Astrocyte of the spinal cord (primary cell): Measurements from ENCODE around the gene GRM3.

Experiments used
- DNase-seq: peaks from one replicate; pipeline ENCODE4 v3.0.0; 2011; ENCODE audit warnings: low read depth, low spot score
- H3K4me3 ChIP-seq: 2 replicates; pipeline ENCODE4 v1.5.1; 2011; ENCODE audit warnings: low read depth, mild to moderate bottlenecking, low read length, moderate library complexity
- in situ Hi-C: cut with HindIII; loops from 2 replicates; pipeline ENCODE4 v1.10.0; 2017; ENCODE audit warnings: low sequenced_read_pairs
- TF ChIP-seq, protein P1 (sequence below): IDR thresholded peaks from 2 replicates; pipeline ENCODE4 v1.5.1; 2012; ENCODE audit warnings: low read depth, mild to moderate bottlenecking, low read length, inconsistent platforms

The GRM3 gene

DNA sequence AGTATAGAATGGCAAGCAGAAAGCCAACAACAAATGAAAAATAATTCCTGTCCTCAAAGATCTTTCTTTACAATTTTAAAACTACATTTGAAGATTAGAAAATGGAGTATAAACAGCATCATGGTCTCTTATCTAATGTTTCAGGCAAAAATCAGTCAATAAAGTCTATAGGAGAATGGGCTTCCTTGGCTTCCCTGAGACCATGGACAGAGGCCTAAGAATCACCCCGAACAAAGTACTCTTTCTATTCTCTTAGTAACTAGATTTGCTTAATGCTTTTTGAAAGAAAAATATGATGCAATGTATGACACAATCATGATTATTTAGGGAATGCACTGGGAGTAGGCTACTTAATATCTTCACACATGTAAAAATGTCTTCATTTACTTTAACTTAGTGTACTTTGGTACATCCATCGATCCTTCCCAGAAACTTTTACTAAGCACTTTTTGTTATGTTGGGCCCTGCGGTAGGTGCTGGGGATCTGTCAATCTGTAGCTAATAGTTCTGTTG, 17.3 kb downstream of the GRM3 start:
- TF ChIP-seq, protein P1, sequence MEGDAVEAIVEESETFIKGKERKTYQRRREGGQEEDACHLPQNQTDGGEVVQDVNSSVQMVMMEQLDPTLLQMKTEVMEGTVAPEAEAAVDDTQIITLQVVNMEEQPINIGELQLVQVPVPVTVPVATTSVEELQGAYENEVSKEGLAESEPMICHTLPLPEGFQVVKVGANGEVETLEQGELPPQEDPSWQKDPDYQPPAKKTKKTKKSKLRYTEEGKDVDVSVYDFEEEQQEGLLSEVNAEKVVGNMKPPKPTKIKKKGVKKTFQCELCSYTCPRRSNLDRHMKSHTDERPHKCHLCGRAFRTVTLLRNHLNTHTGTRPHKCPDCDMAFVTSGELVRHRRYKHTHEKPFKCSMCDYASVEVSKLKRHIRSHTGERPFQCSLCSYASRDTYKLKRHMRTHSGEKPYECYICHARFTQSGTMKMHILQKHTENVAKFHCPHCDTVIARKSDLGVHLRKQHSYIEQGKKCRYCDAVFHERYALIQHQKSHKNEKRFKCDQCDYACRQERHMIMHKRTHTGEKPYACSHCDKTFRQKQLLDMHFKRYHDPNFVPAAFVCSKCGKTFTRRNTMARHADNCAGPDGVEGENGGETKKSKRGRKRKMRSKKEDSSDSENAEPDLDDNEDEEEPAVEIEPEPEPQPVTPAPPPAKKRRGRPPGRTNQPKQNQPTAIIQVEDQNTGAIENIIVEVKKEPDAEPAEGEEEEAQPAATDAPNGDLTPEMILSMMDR: no peak
- in situ Hi-C loops: no loop called here
- no peak for DNase-seq
- no peak overlapping the region for H3K4me3 ChIP-seq

DNA sequence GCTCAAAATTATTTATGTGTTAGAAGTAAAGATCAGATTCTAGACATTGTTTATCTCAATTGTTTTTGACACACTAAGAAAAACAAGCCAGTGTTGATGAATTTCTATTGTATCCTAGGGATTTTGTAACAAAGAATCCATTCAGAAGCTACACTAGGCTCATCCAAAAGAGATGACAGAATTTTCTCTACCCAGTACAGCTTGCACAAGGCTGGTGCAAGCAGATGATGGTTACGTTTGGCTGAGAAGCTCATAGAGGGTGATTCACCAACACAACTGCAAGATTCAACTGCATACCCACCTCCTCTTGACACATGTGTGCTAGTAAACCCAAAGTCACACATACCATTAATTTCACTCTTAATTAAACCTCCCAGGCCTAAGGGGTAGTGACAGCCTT, 20.8 kb downstream of the GRM3 start:
- DNase-seq: no peak
- TF ChIP-seq, protein P1: no peak
- no peak overlapping the region for H3K4me3 ChIP-seq
- in situ Hi-C loops: no loop called here

DNA sequence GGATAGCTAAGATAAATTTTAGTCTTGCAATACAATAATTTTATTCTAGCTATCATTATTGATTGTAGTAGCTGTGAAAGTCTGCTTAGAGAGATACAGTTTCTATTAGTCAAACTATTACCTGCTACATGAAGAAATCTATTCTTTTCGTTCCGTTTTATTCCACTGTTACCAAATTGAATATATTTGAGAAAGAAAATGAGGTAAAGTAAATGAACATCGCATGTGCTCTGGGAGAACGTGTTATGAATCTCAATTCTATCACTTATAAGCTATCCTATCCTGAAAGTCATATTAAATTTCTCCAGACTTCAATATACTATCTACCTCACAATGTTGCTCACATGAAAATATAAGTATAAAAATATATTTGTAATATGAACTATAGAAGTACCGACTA, 21.3 kb downstream of the GRM3 start:
- in situ Hi-C loops: no loop called here
- no peak for DNase-seq
- TF ChIP-seq, protein P1: no peak
- no peak overlapping the region for H3K4me3 ChIP-seq

DNA sequence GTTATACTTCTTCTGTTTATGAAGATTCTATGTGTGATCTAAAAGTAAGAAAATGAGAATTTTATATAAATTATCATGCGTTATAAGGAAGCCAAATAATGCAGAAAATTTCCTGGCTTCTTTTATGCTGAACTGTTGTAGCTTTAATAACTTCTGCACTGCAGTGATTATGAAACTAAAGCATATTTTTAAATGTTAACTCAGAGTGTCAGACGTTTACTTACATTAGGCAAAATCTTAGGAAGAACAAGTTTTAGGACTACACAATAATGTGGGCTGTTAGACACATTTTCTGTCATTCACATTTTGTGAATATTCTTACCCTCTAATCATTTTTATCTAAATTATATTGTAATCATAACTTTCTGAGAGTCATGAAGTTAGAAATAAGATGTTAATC, 22.0 kb downstream of the GRM3 start:
- H3K4me3 ChIP-seq: no peak overlapping the region
- no peak for DNase-seq
- TF ChIP-seq, protein P1: no peak
- in situ Hi-C loops: no loop called here

DNA sequence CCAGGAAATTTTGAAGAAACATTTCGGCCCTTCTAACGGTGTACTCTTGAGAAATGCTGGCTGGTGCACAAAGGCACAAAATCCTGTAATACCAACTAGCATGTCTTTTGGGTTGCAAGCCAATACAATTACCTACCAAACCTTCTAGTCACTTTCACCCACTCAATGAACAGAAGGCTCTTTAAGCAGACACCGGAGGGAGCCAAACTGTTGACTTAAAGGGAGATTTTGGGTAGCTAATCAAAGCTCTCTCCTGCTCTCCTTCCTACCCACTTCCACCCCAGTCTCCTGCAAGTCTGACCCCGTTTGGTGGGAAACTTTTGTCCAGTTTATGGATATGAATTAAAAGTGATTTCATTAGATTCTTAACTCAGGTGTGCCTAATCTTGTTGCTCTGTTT, 24.0 kb downstream of the GRM3 start:
- no peak overlapping the region for H3K4me3 ChIP-seq
- TF ChIP-seq, protein P1: no peak
- no peak for DNase-seq
- in situ Hi-C loops: no loop called here

DNA sequence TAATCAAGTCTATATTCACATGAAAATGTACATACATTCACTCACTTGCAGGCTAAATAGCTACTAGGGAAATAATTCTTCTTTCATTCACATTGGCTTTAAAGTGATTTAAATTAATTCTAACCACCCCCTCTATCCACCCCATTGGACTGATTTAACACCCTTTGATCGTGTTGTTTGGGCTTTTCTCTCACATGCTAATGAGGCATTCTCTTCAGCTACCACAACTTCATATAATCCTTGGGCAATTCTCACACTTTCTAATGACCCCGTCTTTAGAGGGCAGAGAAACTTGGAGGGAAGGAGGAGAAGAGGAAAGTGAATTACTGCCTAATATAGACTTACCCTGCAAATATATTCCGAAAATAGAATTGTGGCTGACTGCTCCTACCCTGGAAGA, 24.6 kb downstream of the GRM3 start:
- H3K4me3 ChIP-seq: no peak overlapping the region
- TF ChIP-seq, protein P1: no peak
- in situ Hi-C loops: no loop called here
- no peak for DNase-seq

DNA sequence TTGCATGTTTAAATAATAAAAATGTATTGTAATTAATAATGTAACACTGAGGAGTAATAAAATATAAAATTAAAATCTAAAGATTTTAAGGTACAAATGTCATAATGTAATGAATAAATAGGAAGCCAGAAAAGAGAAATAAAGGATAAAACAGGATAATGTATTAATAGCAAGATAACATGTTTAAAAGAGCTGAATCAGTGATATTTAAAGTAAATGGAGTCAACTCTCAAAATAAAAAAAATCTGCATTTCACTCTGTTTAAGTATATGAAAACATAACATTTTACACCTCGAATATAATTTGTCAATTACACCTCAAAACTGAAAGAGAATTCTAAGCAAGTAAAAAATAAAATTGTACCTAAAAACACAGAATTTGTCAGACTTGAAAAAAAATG, 44.1 kb downstream of the GRM3 start:
- in situ Hi-C loops: no loop called here
- no peak for DNase-seq
- TF ChIP-seq, protein P1: no peak
- H3K4me3 ChIP-seq: no peak overlapping the region
